ENCODE data around the gene C2orf15. TPM values are rescaled to one million over a fixed set of nuclear protein-coding genes. Genes with fewer than 3 reads are reported as not detected.

The C2orf15 gene
- total and polyA plus RNA-seq, 2 of the 8 experiments (the other 6 are each of a cell fraction or from before 2014, with no cell fraction given), result 3.6 to 6.5 TPM

DNA sequence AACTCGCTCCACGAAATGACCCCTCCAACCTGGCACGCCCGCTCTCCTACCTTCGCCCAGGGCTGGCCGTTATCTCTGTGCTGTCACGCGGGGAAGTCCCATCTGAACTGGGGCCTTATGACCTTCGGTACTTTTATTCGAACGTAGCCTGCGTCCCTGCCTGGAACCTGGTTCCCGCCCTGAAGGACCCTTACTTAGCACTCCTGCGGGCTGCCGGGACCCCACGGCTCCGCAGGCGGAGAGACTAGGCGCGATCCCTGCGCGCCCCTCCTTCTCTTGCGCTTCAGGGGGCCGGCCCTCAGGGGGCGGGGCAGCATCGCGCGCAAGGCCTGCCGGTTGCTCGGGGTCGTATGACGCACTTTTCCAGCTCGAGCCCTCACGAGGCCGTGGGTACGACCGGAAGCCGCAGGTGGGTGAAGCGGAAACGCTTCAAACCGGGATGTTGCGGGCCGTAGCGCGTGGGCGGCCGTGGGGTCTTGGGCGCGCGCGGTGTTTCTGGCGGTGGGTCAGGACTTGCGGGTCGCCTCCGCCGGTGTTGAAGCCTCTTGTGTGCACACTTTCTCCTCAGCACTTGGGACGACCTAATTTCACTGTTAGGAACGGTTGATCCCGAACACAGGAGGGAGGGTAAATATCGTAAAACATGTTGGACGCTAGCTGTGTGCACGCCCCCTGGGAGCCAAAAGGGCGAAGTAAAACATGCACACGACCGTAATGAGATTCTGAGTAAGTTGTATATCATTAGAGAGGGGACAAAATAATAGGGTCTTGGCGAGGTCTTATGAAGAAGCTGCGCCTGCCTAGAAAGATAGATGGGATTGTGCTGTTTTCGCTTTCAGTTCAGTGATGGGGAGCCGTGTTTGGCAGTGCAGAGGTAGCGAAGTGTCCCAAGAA lies 13.4 kb downstream of the C2orf15 start, which contains the start of the genes LIPT1 and TSGA10 (continued):
- TF ChIP-seq ATF2 (IDR thresholded peaks at IDR 0.05; ENCODE audit: low read length) (no peak; the same call in 1 of the 2 replicates), EZH2 (IDR thresholded peaks at IDR 0.05; ENCODE audit: low read depth, low read length, severe bottlenecking) (no peak), EGR1 (IDR thresholded peaks at IDR 0.05; ENCODE audit: borderline replicate concordance, low read depth, low read length) (peak; percentile 81), ASH2L (IDR thresholded peaks at IDR 0.05; ENCODE audit: low read length) (peak; percentile 93), RXRA (IDR thresholded peaks at IDR 0.05; ENCODE audit: insufficient read depth, low read depth, low read length) (no peak), SIRT6 (IDR thresholded peaks at IDR 0.05; ENCODE audit: low read length) (no peak), SIX5 (IDR thresholded peaks at IDR 0.05; ENCODE audit: low read depth, low read length) (no peak), TEAD4 (IDR thresholded peaks at IDR 0.05; ENCODE audit: low read depth, low read length) (0 out of 2 replicates have a peak, but pooled peaks have one; percentile 4), GABPA (IDR thresholded peaks at IDR 0.05; ENCODE audit: borderline replicate concordance, insufficient read depth, low read length) (peak; percentile 63; the same call in 1 of the 2 replicates), JUND (IDR thresholded peaks at IDR 0.05; ENCODE audit: low read length) (0 out of 2 replicates have a peak, but pooled peaks have one; percentile 50), CREB1 (IDR thresholded peaks at IDR 0.05) (peak; percentile 80), SAP30 (IDR thresholded peaks at IDR 0.05; ENCODE audit: insufficient read depth, insufficient replicate concordance, low read length) (no peak), CTBP2 (IDR thresholded peaks at IDR 0.05; ENCODE audit: borderline replicate concordance, insufficient read depth, insufficient read length, low read length) (no peak), JUN (IDR thresholded peaks at IDR 0.05; ENCODE audit: low read depth, low read length) (no peak), CEBPB (IDR thresholded peaks at IDR 0.05; ENCODE audit: low read depth, low read length) (no peak), SP1 (IDR thresholded peaks at IDR 0.05; ENCODE audit: low read depth, low read length) (no peak), PHF8 (conservative IDR thresholded peaks at IDR 0.05; ENCODE audit: low read depth, low read length) (peak; percentile 91), ATF3 (IDR thresholded peaks at IDR 0.05; ENCODE audit: insufficient read depth, low read depth, low read length) (no peak)
- TF ChIP-seq, protein P1, sequence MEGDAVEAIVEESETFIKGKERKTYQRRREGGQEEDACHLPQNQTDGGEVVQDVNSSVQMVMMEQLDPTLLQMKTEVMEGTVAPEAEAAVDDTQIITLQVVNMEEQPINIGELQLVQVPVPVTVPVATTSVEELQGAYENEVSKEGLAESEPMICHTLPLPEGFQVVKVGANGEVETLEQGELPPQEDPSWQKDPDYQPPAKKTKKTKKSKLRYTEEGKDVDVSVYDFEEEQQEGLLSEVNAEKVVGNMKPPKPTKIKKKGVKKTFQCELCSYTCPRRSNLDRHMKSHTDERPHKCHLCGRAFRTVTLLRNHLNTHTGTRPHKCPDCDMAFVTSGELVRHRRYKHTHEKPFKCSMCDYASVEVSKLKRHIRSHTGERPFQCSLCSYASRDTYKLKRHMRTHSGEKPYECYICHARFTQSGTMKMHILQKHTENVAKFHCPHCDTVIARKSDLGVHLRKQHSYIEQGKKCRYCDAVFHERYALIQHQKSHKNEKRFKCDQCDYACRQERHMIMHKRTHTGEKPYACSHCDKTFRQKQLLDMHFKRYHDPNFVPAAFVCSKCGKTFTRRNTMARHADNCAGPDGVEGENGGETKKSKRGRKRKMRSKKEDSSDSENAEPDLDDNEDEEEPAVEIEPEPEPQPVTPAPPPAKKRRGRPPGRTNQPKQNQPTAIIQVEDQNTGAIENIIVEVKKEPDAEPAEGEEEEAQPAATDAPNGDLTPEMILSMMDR (IDR thresholded peaks at IDR 0.05; ENCODE audit: control extremely low read depth in 1 of 3, insufficient read depth in 1 of 3, low read depth in 1 of 3, low read length in 3 of 3), result peak in 1 of 3 experiments; percentile 4; a peak in 1 of 4 replicates

All from H1 (cell line).